ENCODE data around the gene KCTD17. TPM values are rescaled to one million over a fixed set of nuclear protein-coding genes. Genes with fewer than 3 reads are reported as not detected.

KCTD17 gene
- total and polyA plus RNA-seq, 2 of the 13 experiments (the other 11 are each of a cell fraction or from before 2014, with no cell fraction given), result 5.3 to 11.7 TPM

Small RNA genes within 50 kb of the gene (small RNA-seq; reads per million reads assigned to genes)
- gene RF00019 (ENCODE audit: insufficient read depth in 2 of 3, insufficient read length in 3 of 3, low read depth in 2 of 3, low replicate concordance in 1 of 3), result 0 reads per million in 3 experiments

Other genes with a start within 250 kb of the KCTD17 start
- gene PVALB, start 234.7 kb upstream of the KCTD17 start, total RNA-seq (2016; rRNA removed; fragmentation: Illumina TruSeq; extraction: Trizol), result not detected in 2 replicates
- not detected in 2 replicates for gene PVALB, start 234.7 kb upstream of the KCTD17 start, polyA plus RNA-seq (2011; rRNA removed)
- gene NCF4, start 190.7 kb upstream of the KCTD17 start, total RNA-seq (2016; rRNA removed; fragmentation: Illumina TruSeq; extraction: Trizol), result not detected in 2 replicates
- not detected in 2 replicates for gene NCF4, start 190.7 kb upstream of the KCTD17 start, polyA plus RNA-seq (2011; rRNA removed)
- not detected in 2 replicates for gene CSF2RB, start 138.1 kb upstream of the KCTD17 start, total RNA-seq (2016; rRNA removed; fragmentation: Illumina TruSeq; extraction: Trizol)
- not detected in 2 replicates for gene CSF2RB, start 138.1 kb upstream of the KCTD17 start, polyA plus RNA-seq (2011; rRNA removed)
- gene TST, start 32.3 kb upstream of the KCTD17 start, total RNA-seq (2016; rRNA removed; fragmentation: Illumina TruSeq; extraction: Trizol), result 44.1 and 44.6 TPM in 2 replicates
- 63.6 and 86.4 TPM in 2 replicates for gene TST, start 32.3 kb upstream of the KCTD17 start, polyA plus RNA-seq (2011; rRNA removed)
- 94.8 and 133 TPM in 2 replicates for gene MPST, start 32.0 kb upstream of the KCTD17 start, total RNA-seq (2016; rRNA removed; fragmentation: Illumina TruSeq; extraction: Trizol)
- gene MPST, start 32.0 kb upstream of the KCTD17 start, polyA plus RNA-seq (2011; rRNA removed), result 141 and 191 TPM in 2 replicates
- 1.5 and 4.2 TPM in 2 replicates for gene TMPRSS6, start 58.0 kb downstream of the KCTD17 start, total RNA-seq (2016; rRNA removed; fragmentation: Illumina TruSeq; extraction: Trizol)
- gene TMPRSS6, start 58.0 kb downstream of the KCTD17 start, polyA plus RNA-seq (2011; rRNA removed), result 4.8 and 8.5 TPM in 2 replicates
- not detected in 2 replicates for gene IL2RB, start 98.2 kb downstream of the KCTD17 start, total RNA-seq (2016; rRNA removed; fragmentation: Illumina TruSeq; extraction: Trizol)
- gene IL2RB, start 98.2 kb downstream of the KCTD17 start, polyA plus RNA-seq (2011; rRNA removed), result 0.05 TPM in 1 of 2 replicates, not detected in the other
- gene C1QTNF6, start 136.5 kb downstream of the KCTD17 start, total RNA-seq (2016; rRNA removed; fragmentation: Illumina TruSeq; extraction: Trizol), result 1.5 and 2.7 TPM in 2 replicates
- gene C1QTNF6, start 136.5 kb downstream of the KCTD17 start, polyA plus RNA-seq (2011; rRNA removed), result 6.9 and 10.7 TPM in 2 replicates
- gene SSTR3, start 160.7 kb downstream of the KCTD17 start, total RNA-seq (2016; rRNA removed; fragmentation: Illumina TruSeq; extraction: Trizol), result 0.39 and 0.64 TPM in 2 replicates
- 0.08 and 0.09 TPM in 2 replicates for gene SSTR3, start 160.7 kb downstream of the KCTD17 start, polyA plus RNA-seq (2011; rRNA removed)
- not detected in 2 replicates for gene RAC2, start 192.5 kb downstream of the KCTD17 start, total RNA-seq (2016; rRNA removed; fragmentation: Illumina TruSeq; extraction: Trizol)
- gene RAC2, start 192.5 kb downstream of the KCTD17 start, polyA plus RNA-seq (2011; rRNA removed), result 0.73 and 0.86 TPM in 2 replicates
- not detected in 2 replicates for gene CYTH4, start 230.8 kb downstream of the KCTD17 start, total RNA-seq (2016; rRNA removed; fragmentation: Illumina TruSeq; extraction: Trizol)
- not detected in 2 replicates for gene CYTH4, start 230.8 kb downstream of the KCTD17 start, polyA plus RNA-seq (2011; rRNA removed)